Muscle of leg (tissue), 11 donors: ENCODE measurements around the gene ADAM12. TPM values are rescaled to one million over a fixed set of nuclear protein-coding genes. Genes with fewer than 3 reads are reported as not detected.
A peak's percentile ranks its signal among the peaks of the same experiment; 100 is the strongest.

Source experiments
- DNase-seq: peaks from one replicate; pipeline ENCODE4 v3.0.0; 2013
- H3K27ac ChIP-seq: one replicate; pipeline ENCODE4 v1.5.1; 2013; ENCODE audit warnings: mild to moderate bottlenecking, low read length, control low read depth
- H3K27me3 ChIP-seq: one replicate; pipeline ENCODE4 v1.6.1; 2013; ENCODE audit warnings: low read length; ENCODE audit not compliant: control insufficient read depth, insufficient read depth
- H3K36me3 ChIP-seq: one replicate; pipeline ENCODE4 v1.6.1; 2013; ENCODE audit warnings: low read length; ENCODE audit not compliant: control insufficient read depth, insufficient read depth
- H3K4me1 ChIP-seq: one replicate; pipeline ENCODE4 v1.6.1; 2013; ENCODE audit warnings: low read length; ENCODE audit not compliant: control insufficient read depth, insufficient read depth
- H3K4me3 ChIP-seq: one replicate; pipeline ENCODE4 v1.5.1; 2013; ENCODE audit warnings: low read length, control low read depth
- H3K9me3 ChIP-seq: replicated peaks from 2 replicates; pipeline ENCODE4 v1.6.1; 2013; ENCODE audit warnings: low read depth, low read length; ENCODE audit not compliant: control insufficient read depth
- WGBS: methylation state at CpG from one replicate; pipeline ENCODE4 v1.1.5; 2013; ENCODE audit warnings: missing lambda C conversion rate; ENCODE audit not compliant: insufficient coverage; 5-methylcytosine and 5-hydroxymethylcytosine counted together
- polyA plus RNA-seq, 8 donors: library from polyadenylated mRNA; unstranded; fragments of 120-200 nt; gene quantifications; one replicate each; pipeline versions ENCODE4 v1.2.1 to v1.2.3, GENCODE V29; 2013; ENCODE audit warnings: inconsistent platforms in 1 of 8, low replicate concordance in 1 of 8; ENCODE audit not compliant: insufficient read length in 8 of 8, insufficient read depth in 1 of 8
- total RNA-seq: library from RNA; stranded (reverse); fragments of 120-200 nt; gene quantifications from one replicate; pipeline ENCODE4 v1.2.4, GENCODE V29; 2013

ADAM12 gene
- total and polyA plus RNA-seq, 9 donors, result 11.7 to 39.6 (median 21.0) TPM

GRCh38 chr10:126066456-126066855 is 321.8 kb downstream of the ADAM12 start:
- Histone ChIP-seq H3K4me3 (no peak overlapping the region), H3K9me3 (peaks cover 4% of the 10 kb centered on the region), H3K27ac (no peak overlapping the region), H3K27me3 (no peaks in the 10 kb centered on the region), H3K4me1 (peaks cover 23% of the 10 kb centered on the region), H3K36me3 (peaks cover 5% of the 10 kb centered on the region)
- DNase-seq, result no peak
- 84% methylated on average over 4 of the region's 10 CpGs for WGBS

DNA sequence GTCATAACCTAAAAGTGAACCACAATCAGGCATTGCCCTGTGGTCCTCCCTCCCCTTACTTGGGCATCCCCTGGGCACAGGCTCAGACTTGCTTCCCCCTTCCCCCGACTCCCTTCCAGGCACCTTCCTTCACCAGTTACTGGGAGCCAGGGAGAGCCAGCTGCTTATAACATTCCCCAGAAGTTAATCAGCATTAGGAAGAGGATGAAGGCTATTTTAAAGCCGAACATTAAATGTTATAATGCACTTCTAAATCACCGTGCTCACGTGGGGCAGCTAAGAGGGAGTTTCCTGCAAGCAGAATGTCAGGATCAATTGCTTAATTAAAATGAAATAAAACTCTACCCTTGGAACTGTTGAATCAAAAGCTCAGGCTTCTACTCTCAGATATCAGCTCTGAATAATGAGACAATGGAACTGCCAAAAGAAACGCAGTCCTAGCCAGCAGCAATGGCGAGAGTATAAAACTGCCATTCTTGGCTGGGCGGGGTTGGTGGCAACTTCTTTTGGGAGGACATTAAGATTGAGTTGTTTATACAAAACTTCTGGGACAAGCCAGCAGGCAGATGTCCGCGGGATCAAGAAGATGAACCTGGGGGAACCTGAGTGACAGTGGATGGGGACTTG is 322.4 kb downstream of the ADAM12 start:
- Histone ChIP-seq H3K4me3 (no peak overlapping the region), H3K27ac (no peak overlapping the region), H3K9me3 (peaks cover 4% of the 10 kb centered on the region), H3K4me1 (peaks cover 24% of the 10 kb centered on the region), H3K36me3 (peaks cover 3% of the 10 kb centered on the region), H3K27me3 (no peaks in the 10 kb centered on the region)
- WGBS, result 86% methylated on average over 5 of the region's 9 CpGs
- DNase-seq, result no peak

- Histone ChIP-seq H3K27me3 (no peaks in the 10 kb centered on the region), H3K4me3 (no peak overlapping the region), H3K9me3 (peaks cover 4% of the 10 kb centered on the region), H3K27ac (no peak overlapping the region), H3K4me1 (peaks cover 32% of the 10 kb centered on the region), H3K36me3 (peaks cover 4% of the 10 kb centered on the region)
- WGBS, result 88% methylated on average over 16 of the region's 16 CpGs
- DNase-seq, result no peak
These were observed 323.8 kb downstream of the ADAM12 start for GRCh38 chr10:126064512-126064911.

DNA sequence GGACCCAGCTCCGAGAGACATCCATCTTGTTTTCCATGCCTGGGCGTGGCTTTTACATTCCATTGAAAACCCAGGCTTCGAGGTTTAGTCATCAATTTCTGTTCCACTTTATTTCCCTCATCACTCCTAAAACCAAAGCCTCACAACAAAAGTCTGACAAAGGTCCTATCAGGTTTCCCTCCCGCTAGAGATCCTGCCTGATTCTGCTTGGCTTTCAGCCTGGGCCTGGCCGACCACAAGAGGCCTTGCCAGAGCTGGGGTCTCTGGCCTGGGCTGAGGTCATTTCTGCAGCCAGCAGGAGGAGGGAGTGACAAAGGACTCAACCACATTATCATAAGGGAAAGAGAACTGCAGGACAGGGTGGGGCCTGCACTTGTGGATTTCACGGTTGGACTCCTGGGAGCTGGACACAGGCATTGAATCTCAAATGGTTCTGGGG is 324.9 kb downstream of the ADAM12 start:
- DNase-seq, result no peak
- H3K27me3 ChIP-seq, result no peaks in the 10 kb centered on the region
- no peak overlapping the region for H3K4me3 ChIP-seq
- 58% methylated on average over 6 of the region's 6 CpGs for WGBS
- peak overlapping the region; percentile 79 for H3K27ac ChIP-seq
- H3K4me1 ChIP-seq, result peaks cover 32% of the 10 kb centered on the region
- peaks cover 4% of the 10 kb centered on the region for H3K9me3 ChIP-seq
- H3K36me3 ChIP-seq, result peaks cover 4% of the 10 kb centered on the region

DNA sequence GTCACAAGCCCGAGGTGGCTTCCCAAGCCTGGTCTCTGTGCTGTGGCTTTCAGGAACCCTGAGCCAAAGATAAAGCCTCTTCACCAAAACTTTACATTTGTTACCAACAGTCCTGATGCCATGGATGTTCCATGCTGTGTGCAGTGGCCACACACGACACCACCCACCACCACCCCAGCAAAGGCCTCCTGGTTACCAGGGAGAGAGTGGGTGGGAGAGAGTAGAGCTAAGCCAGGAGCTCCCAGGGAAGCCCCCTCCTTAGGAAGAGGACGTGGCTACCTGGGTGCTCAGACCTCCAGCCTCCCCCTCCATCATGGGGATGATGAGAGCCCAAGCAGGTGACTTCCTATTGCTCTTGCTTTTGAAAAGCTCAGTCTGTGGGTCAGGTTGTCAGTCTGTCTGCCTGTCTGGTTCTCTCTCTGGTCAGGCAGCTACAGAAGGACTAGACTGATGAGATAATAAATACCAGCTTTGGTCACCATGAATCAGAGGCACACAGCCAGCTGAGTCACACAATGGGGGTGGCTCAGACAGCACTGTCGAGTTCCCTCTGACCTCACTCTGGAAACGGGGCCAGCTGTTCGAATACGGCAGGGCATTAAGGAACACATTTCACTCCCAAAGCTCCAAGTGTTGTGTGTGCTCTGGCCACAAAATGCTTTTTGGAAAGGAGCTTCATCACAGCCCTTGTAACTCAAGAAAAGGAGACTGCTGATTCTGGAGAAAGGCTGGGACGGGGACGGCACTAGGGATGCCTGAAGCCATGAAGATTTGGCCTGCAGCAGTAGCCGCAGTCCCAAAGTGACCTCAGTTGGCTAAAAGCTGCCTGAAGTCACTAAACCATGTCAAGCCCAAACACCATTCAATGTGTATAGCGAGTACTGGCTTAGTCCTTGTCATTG is 325.9 kb downstream of the ADAM12 start:
- Histone ChIP-seq H3K36me3 (peaks cover 6% of the 10 kb centered on the region), H3K27me3 (no peaks in the 10 kb centered on the region), H3K4me1 (peaks cover 32% of the 10 kb centered on the region), H3K4me3 (no peak overlapping the region), H3K9me3 (peaks cover 4% of the 10 kb centered on the region), H3K27ac (peak overlapping the region; percentile 79)
- DNase-seq, result peak; percentile 94
- WGBS, result 23% methylated on average over 7 of the region's 11 CpGs

GRCh38 chr10:126061526-126061925 is 326.8 kb downstream of the ADAM12 start:
- peaks cover 4% of the 10 kb centered on the region for H3K9me3 ChIP-seq
- H3K4me3 ChIP-seq, result no peak overlapping the region
- no peaks in the 10 kb centered on the region for H3K27me3 ChIP-seq
- H3K4me1 ChIP-seq, result peaks cover 32% of the 10 kb centered on the region
- H3K27ac ChIP-seq, result no peak overlapping the region
- H3K36me3 ChIP-seq, result peaks cover 6% of the 10 kb centered on the region
- DNase-seq, result no peak
- 32% methylated on average over 2 of the region's 3 CpGs for WGBS

DNA sequence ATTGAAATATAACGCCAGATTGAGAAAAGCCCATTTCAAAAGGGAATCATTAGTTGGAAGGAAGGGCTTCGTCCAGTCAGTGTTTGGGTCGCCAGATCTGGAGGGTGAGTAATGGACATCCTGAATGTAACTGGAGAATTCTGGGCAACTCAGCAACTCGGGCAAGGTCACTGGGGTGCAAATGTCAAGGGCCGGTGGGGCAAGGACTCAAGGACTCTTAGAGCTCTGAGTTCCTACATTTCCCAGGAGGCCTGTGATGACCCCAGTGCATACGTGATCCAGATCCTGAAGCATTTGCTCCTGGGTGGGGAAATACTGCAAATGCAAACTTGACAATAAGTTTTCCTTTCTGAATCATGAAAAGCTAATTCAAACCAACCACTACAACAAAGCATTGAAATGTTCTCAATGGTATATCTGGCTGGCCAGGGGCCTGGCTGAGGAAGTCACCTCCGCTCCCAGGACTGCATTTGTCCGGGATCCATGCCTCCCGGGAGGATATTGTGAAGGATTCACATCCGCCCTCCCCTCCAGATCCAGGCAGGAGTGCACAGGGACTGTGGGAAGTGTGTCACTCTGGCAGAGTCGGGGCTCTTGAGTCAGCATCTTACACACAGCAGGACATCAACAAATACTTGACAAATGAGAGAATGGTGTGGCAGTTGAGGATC is 327.9 kb downstream of the ADAM12 start:
- Histone ChIP-seq H3K36me3 (peaks cover 4% of the 10 kb centered on the region), H3K4me3 (no peak overlapping the region), H3K27ac (peak overlapping the region; percentile 56), H3K9me3 (peaks cover 4% of the 10 kb centered on the region), H3K27me3 (no peaks in the 10 kb centered on the region), H3K4me1 (peaks cover 32% of the 10 kb centered on the region)
- WGBS, result 33% methylated on average over 7 of the region's 11 CpGs
- DNase-seq, result peak; percentile 83

- H3K36me3 ChIP-seq, result peaks cover 4% of the 10 kb centered on the region
- H3K4me1 ChIP-seq, result peaks cover 32% of the 10 kb centered on the region
- H3K27me3 ChIP-seq, result no peaks in the 10 kb centered on the region
- H3K9me3 ChIP-seq, result peaks cover 4% of the 10 kb centered on the region
- no peak for DNase-seq
- no peak overlapping the region for H3K27ac ChIP-seq
- WGBS, result 14% methylated on average over 2 of the region's 4 CpGs
- H3K4me3 ChIP-seq, result no peak overlapping the region
These were observed 329.0 kb downstream of the ADAM12 start for GRCh38 chr10:126059076-126059826.

DNA sequence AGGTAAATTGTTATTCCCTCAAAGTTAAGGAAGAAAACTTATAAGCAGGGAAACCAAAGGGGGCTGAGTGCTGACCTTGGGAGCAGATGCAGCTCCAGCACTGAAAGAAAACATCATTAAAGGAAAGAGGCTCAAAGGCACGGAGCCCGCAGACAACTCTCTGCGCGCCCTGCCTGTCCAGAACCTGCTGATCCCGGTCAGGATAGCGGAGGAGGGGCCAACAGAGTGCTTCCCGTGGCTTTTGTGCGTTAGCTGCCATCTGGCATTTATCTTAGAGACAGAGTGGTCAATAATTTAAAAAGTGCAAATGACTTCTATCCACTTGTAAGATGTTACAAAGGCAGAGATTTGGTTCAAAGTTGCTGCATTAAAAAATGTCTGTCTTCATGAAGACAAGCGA is 329.8 kb downstream of the ADAM12 start:
- H3K36me3 ChIP-seq, result peaks cover 4% of the 10 kb centered on the region
- H3K4me3 ChIP-seq, result no peak overlapping the region
- peaks cover 4% of the 10 kb centered on the region for H3K9me3 ChIP-seq
- H3K27me3 ChIP-seq, result no peaks in the 10 kb centered on the region
- peaks cover 28% of the 10 kb centered on the region for H3K4me1 ChIP-seq
- WGBS, result 41% methylated on average over 6 of the region's 9 CpGs
- no peak for DNase-seq
- no peak overlapping the region for H3K27ac ChIP-seq
